GM18526 (cell line): ENCODE data around the gene MTMR3.

Source experiments
- POLR2A ChIP-seq: IDR thresholded peaks from 3 replicates; pipeline ENCODE4 v1.6.1; 2011; ENCODE audit not compliant: insufficient read length; ENCODE audit errors: extremely low read depth

MTMR3 gene

GRCh38 chr22:29997107-29997506 lies 114.1 kb downstream of the MTMR3 start:
- no peak for TF ChIP-seq POLR2A

- no peak for TF ChIP-seq POLR2A
Observed at GRCh38 chr22:29997516-29997915, 114.5 kb downstream of the MTMR3 start.

GRCh38 chr22:29998627-29999384 lies 115.8 kb downstream of the MTMR3 start:
- TF ChIP-seq POLR2A: no peak

- TF ChIP-seq POLR2A: no peak
Observed at GRCh38 chr22:30000566-30000965, 117.6 kb downstream of the MTMR3 start.

DNA sequence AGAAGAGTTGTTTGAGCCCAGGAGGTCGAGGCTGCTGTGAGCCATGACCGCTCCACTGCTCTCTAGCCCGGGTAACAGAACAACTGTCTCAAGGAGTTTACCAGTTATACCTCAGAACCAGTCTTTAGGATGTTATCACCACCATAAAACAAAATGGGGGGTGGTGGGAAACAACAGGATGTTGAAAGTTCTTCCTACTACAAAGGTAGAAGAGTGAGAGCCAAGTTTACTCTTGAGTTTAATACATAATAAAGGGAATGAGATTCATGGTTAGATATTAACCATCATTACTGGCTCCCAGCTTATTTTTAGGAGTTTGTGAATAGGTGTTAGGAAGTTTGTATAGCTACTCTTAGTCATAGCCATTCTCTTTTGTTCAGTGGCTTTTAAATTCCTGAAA lies 118.5 kb downstream of the MTMR3 start:
- no peak for TF ChIP-seq POLR2A

DNA sequence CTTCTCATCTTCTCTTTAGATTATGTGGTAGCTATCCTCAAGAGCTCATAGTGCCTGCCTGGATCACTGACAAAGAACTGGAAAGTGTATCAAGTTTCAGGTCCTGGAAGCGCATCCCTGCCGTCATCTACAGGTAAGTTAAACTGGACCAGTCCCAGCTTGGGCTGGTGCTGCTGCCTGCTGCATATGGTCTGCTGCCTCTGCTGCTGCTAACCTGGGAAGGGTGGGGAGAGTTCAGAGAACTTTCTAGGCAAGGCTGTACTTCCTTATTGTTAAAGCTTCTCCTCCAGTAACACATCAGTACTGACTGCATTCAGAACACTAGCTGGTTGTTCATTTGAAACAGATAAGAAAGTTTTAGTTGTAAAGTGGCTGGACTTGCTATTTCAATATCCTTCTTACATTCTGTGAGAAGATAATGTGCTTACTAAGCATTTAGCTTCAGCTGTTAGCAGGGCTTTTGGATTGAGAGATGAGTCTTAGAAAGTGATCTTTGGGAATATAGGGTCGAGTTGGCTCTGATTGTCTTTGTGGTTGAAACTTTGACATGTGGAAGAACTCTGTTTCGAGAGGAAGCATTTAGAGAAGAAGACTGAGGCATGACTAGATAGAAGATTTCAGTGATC lies 120.0 kb downstream of the MTMR3 start:
- no peak for TF ChIP-seq POLR2A

- no peak for TF ChIP-seq POLR2A
Observed at GRCh38 chr22:30004101-30004500, 121.1 kb downstream of the MTMR3 start.

- no peak for TF ChIP-seq POLR2A
Observed at GRCh38 chr22:30004694-30005093, 121.7 kb downstream of the MTMR3 start.

- no peak for TF ChIP-seq POLR2A
Observed at GRCh38 chr22:30005213-30005857, 122.4 kb downstream of the MTMR3 start.

- TF ChIP-seq POLR2A: no peak
Observed at GRCh38 chr22:30007361-30007760, 124.4 kb downstream of the MTMR3 start.

- TF ChIP-seq POLR2A: no peak
Observed at GRCh38 chr22:30008401-30008800, 125.4 kb downstream of the MTMR3 start.

DNA sequence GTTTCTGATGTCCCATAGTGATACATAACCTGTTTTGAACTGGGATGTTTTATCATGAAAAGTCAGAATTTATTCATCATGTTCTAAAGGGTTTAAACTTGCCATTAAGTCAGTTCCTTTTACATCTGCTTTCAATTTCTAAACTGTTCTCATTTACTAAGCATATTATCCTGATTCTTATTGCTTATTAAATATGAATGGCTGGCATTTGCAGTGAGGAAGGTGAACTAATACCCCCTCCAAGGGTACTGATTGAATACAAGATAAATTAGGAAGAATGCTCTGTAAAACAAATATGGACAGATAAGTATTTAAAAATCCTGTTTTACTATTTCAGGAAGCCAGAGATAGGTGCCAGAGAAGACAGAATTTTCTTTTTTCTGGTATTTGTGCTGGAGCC lies 126.5 kb downstream of the MTMR3 start:
- no peak for TF ChIP-seq POLR2A

DNA sequence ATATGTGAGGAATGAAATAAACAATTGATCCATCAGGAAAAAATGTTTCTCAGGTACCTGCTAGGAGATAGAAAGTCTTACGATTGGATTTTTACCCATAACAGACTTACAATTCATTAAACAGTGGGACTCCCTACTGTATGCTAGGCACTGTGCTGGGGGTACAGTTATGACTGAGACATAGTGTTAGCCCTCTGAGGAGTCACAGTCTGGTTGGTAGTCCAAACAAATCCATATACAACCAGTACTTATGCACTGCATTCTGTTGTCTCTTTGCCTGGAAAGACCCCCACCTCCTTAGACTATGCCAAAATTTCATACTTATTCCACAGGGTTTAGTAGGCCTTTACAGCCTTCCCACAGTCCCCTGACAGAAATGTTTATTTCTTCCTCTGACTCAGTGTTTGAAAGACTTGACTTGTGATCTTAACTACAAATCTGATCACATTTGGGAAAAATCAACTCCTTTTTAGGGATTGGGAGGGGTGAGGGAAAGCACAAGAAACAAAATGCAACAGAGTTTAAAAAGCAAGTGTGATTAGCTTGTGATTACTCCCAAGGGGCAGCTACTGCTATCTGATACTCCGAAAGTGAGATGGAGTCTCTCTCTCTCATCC lies 127.9 kb downstream of the MTMR3 start:
- TF ChIP-seq POLR2A: no peak

GRCh38 chr22:30013201-30013600 lies 130.2 kb downstream of the MTMR3 start:
- TF ChIP-seq POLR2A: no peak

DNA sequence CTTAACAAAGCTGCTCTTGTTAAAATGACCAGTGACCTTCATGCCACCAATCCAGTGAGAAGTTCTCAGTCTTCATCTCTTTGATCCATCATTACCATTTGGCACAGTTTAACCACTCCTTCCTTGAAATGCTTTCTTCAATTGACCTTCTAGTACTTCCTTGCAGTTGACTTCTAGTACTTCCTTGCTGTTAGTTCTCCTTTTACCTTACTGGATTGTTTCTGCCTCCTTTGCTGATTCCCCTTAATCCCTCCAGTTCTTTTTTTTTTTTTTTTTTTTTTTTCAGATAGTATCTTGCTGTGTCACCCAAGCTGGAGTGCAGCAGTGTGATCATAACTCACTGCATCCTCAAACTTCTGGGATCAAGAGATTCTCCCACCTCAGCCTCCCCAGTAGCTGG lies 131.3 kb downstream of the MTMR3 start:
- no peak for TF ChIP-seq POLR2A
